ENCODE measurements around the gene RBM3.
"Not testable (repeated sequence)": the region's sequence is repeated elsewhere in the genome, so short reads cannot be mapped to it uniquely, and the experiment has no call there.

The RBM3 gene

DNA sequence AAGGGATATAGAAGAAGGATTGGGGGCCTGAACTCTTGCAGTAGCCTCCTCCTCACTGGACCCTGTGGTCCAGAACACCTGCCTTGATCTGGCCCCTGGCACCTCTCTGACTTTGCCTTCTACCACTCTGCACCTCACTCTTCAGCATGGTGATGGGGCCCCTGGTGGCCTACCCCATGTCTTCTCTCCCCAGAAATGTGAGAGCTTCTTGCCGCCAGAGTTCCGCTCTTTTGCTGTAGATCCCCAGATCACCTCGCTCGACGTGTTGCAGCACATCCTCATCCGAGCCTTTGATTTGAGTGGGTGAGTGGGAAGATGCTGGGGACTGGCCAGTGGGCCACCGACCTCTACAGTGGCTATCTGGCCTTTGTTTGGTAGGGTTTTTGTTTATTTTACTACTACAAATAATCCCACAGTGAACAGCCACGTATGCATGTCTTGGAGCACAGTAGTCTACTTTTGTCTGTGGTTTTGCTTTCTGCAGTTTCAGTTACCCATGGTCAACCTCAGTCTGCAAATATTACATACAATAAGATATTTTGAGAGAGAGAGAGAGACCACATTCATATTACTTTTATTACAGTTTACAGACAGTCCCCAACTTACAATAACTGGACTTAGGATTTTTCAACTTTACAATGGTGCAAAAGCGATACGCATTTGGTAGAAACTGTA lies 33.0 kb upstream of the RBM3 start:
- Histone ChIP-seq H3K4me3 (ENCODE audit: low read length) (peak overlapping the region; percentile 88), H3K9ac (ENCODE audit: low read length) (no peak overlapping the region), H3K9me3 (ENCODE audit: control insufficient read depth, low read length) (no peaks in the 10 kb centered on the region), H3K36me3 (ENCODE audit: control insufficient read depth, insufficient read depth, low read length, severe bottlenecking) (peaks cover 16% of the 10 kb centered on the region), H3K4me1 (ENCODE audit: control insufficient read depth, insufficient read depth, low read length) (peaks cover 16% of the 10 kb centered on the region), H3K27me3 (replicated peaks; ENCODE audit: control insufficient read depth, insufficient read depth, low read length) (no peaks in the 10 kb centered on the region)
- no peak for DNase-seq (ENCODE audit: low read depth)

- H3K27me3 ChIP-seq (replicated peaks; ENCODE audit: control insufficient read depth, insufficient read depth, low read length): no peaks in the 10 kb centered on the region
- H3K9me3 ChIP-seq (ENCODE audit: control insufficient read depth, low read length): no peaks in the 10 kb centered on the region
- H3K4me3 ChIP-seq (ENCODE audit: low read length): no peak overlapping the region
- DNase-seq (ENCODE audit: low read depth): no peak
- H3K36me3 ChIP-seq (ENCODE audit: control insufficient read depth, insufficient read depth, low read length, severe bottlenecking): peaks cover 17% of the 10 kb centered on the region
- H3K4me1 ChIP-seq (ENCODE audit: control insufficient read depth, insufficient read depth, low read length): no peaks in the 10 kb centered on the region
- H3K9ac ChIP-seq (ENCODE audit: low read length): no peak overlapping the region
These were observed 25.4 kb upstream of the RBM3 start for GRCh38 chrX:48548871-48549270.

DNA sequence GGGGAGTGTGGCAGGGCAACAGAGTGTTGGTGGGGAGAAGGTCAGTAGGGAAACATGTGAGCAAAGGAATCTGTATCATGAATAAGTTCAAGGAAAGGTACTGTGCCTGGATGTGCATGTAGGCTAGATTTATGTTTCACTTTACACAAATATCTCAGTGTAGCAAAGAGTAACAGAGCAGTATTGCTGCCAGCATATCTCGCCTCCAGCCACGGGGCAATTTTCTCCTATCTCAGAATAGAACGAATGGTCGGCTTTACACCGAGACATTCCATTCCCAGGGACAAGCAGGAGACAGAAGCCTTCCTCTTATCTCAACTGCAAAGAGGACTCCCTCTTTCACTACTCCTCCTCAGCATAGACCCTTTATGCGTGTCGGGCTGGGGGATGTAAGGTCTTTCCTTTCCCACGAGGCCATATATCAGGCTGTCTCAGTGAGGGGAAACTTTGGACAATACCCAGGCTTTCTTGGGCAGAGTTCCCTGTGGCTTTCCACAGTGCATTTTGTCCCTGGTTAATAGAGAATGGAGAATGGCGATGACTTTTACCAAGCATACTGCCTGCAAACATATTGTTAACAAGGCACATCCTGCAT lies 18.5 kb upstream of the RBM3 start:
- peaks cover 15% of the 10 kb centered on the region for H3K36me3 ChIP-seq (ENCODE audit: control insufficient read depth, insufficient read depth, low read length, severe bottlenecking)
- DNase-seq (ENCODE audit: low read depth); H3K27me3 ChIP-seq (replicated peaks; ENCODE audit: control insufficient read depth, insufficient read depth, low read length); H3K9me3 ChIP-seq (ENCODE audit: control insufficient read depth, low read length); H3K4me1 ChIP-seq (ENCODE audit: control insufficient read depth, insufficient read depth, low read length); H3K9ac ChIP-seq (ENCODE audit: low read length); H3K4me3 ChIP-seq (ENCODE audit: low read length): not testable (repeated sequence)

- Histone ChIP-seq H3K9me3 (ENCODE audit: control insufficient read depth, low read length) (no peaks in the 10 kb centered on the region), H3K4me3 (ENCODE audit: low read length) (no peak overlapping the region), H3K36me3 (ENCODE audit: control insufficient read depth, insufficient read depth, low read length, severe bottlenecking) (peaks cover 28% of the 10 kb centered on the region), H3K4me1 (ENCODE audit: control insufficient read depth, insufficient read depth, low read length) (peaks cover 16% of the 10 kb centered on the region), H3K9ac (ENCODE audit: low read length) (no peak overlapping the region), H3K27me3 (replicated peaks; ENCODE audit: control insufficient read depth, insufficient read depth, low read length) (no peaks in the 10 kb centered on the region)
- peak; percentile 51 for DNase-seq (ENCODE audit: low read depth)
These were observed 16.0 kb upstream of the RBM3 start for GRCh38 chrX:48558271-48558670.

DNA sequence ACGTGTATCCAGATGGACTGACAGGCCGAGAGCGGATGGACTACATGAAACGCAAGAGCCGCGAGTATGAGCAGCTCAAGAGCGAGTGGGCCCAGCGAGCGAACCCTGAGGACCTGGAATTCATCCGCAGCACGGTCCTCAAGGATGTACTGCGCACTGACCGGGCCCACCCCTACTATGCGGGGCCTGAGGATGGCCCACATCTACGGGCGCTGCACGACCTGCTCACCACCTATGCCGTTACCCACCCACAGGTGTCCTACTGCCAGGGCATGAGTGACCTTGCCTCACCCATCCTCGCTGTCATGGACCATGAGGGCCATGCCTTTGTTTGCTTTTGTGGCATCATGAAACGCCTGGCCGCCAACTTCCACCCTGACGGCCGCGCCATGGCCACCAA lies 14.6 kb upstream of the RBM3 start:
- Histone ChIP-seq H3K27me3 (replicated peaks; ENCODE audit: control insufficient read depth, insufficient read depth, low read length) (no peaks in the 10 kb centered on the region), H3K9me3 (ENCODE audit: control insufficient read depth, low read length) (no peaks in the 10 kb centered on the region), H3K36me3 (ENCODE audit: control insufficient read depth, insufficient read depth, low read length, severe bottlenecking) (peaks cover 28% of the 10 kb centered on the region), H3K9ac (ENCODE audit: low read length) (no peak overlapping the region), H3K4me1 (ENCODE audit: control insufficient read depth, insufficient read depth, low read length) (peaks cover 19% of the 10 kb centered on the region), H3K4me3 (ENCODE audit: low read length) (no peak overlapping the region)
- DNase-seq (ENCODE audit: low read depth): no peak

DNA sequence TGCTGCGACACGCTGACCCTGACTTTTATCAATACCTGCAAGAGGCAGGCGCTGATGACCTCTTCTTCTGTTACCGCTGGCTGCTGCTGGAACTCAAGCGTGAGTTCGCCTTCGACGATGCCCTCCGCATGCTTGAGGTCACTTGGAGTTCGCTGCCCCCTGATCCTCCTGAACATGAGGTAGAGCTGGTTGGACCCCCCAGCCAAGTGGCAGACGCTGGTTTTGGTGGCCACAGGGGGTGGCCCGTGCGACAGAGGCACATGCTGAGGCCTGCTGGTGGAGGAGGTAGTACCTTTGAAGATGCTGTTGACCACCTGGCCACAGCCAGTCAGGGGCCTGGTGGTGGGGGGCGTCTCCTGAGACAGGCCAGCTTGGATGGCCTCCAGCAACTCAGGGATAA lies 14.2 kb upstream of the RBM3 start:
- DNase-seq (ENCODE audit: low read depth): no peak
- Histone ChIP-seq H3K4me3 (ENCODE audit: low read length) (no peak overlapping the region), H3K9ac (ENCODE audit: low read length) (no peak overlapping the region), H3K36me3 (ENCODE audit: control insufficient read depth, insufficient read depth, low read length, severe bottlenecking) (peaks cover 28% of the 10 kb centered on the region), H3K9me3 (ENCODE audit: control insufficient read depth, low read length) (no peaks in the 10 kb centered on the region), H3K4me1 (ENCODE audit: control insufficient read depth, insufficient read depth, low read length) (peaks cover 19% of the 10 kb centered on the region), H3K27me3 (replicated peaks; ENCODE audit: control insufficient read depth, insufficient read depth, low read length) (no peaks in the 10 kb centered on the region)

DNA sequence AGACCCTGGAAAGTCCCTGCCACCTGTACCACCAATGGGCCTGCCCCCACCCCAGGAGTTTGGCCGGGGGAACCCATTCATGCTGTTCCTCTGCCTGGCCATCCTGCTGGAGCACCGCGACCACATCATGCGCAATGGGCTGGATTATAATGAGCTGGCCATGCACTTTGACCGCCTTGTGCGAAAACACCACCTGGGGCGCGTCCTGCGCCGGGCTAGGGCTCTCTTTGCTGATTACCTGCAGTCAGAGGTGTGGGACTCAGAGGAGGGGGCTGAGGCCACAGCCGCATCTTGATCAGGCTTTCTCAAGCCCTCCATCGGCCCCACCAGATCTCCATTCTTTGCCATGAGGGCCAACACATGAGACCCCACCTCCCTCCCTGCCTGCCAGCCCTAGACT lies 13.6 kb upstream of the RBM3 start:
- Histone ChIP-seq H3K4me3 (ENCODE audit: low read length) (no peak overlapping the region), H3K4me1 (ENCODE audit: control insufficient read depth, insufficient read depth, low read length) (peaks cover 19% of the 10 kb centered on the region), H3K9me3 (ENCODE audit: control insufficient read depth, low read length) (no peaks in the 10 kb centered on the region), H3K36me3 (ENCODE audit: control insufficient read depth, insufficient read depth, low read length, severe bottlenecking) (peaks cover 28% of the 10 kb centered on the region), H3K9ac (ENCODE audit: low read length) (no peak overlapping the region), H3K27me3 (replicated peaks; ENCODE audit: control insufficient read depth, insufficient read depth, low read length) (no peaks in the 10 kb centered on the region)
- DNase-seq (ENCODE audit: low read depth): no peak

- Histone ChIP-seq H3K27me3 (replicated peaks; ENCODE audit: control insufficient read depth, insufficient read depth, low read length) (no peaks in the 10 kb centered on the region), H3K4me1 (ENCODE audit: control insufficient read depth, insufficient read depth, low read length) (no peaks in the 10 kb centered on the region), H3K9me3 (ENCODE audit: control insufficient read depth, low read length) (no peaks in the 10 kb centered on the region), H3K36me3 (ENCODE audit: control insufficient read depth, insufficient read depth, low read length, severe bottlenecking) (no peaks in the 10 kb centered on the region), H3K9ac (ENCODE audit: low read length) (no peak overlapping the region), H3K4me3 (ENCODE audit: low read length) (no peak overlapping the region)
- DNase-seq (ENCODE audit: low read depth): no peak
These were observed 4.3 kb upstream of the RBM3 start for GRCh38 chrX:48569958-48570357.

GRCh38 chrX:48573690-48574269 lies 504 bp upstream of the RBM3 start:
- peaks cover 36% of the 10 kb centered on the region for H3K36me3 ChIP-seq (ENCODE audit: control insufficient read depth, insufficient read depth, low read length, severe bottlenecking)
- peak overlapping the region; percentile 89 for H3K4me3 ChIP-seq (ENCODE audit: low read length)
- no peak for DNase-seq (ENCODE audit: low read depth)

DNA sequence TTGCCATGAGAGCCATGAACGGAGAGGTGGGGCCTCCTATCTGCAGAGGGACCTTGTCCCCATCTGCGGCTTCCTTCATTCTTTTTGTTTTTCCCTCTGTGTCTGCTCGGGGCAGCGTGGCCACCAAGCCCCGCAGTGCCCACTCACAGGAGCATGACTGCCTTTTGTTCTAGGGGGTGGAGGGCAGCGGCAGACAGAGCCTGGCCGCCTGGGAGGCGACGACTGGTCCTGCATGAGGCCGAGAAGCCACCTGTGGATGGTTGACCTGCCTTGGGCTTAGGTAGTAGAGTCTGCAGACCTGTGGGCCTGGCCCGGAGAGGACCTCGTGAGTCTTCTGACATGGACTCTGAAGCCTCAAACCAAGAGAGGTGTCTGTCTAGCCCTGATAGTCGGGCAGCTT lies 1.4 kb downstream of the RBM3 start:
- Histone ChIP-seq H3K9ac (ENCODE audit: low read length) (peak overlapping the region; percentile 100), H3K4me1 (ENCODE audit: control insufficient read depth, insufficient read depth, low read length) (peaks cover 16% of the 10 kb centered on the region), H3K36me3 (ENCODE audit: control insufficient read depth, insufficient read depth, low read length, severe bottlenecking) (peaks cover 43% of the 10 kb centered on the region), H3K27me3 (replicated peaks; ENCODE audit: control insufficient read depth, insufficient read depth, low read length) (no peaks in the 10 kb centered on the region), H3K9me3 (ENCODE audit: control insufficient read depth, low read length) (no peaks in the 10 kb centered on the region), H3K4me3 (ENCODE audit: low read length) (peak overlapping the region; percentile 89)
- DNase-seq (ENCODE audit: low read depth): no peak

More at GRCh38 chrX:48573690-48574269, 504 bp upstream of the RBM3 start:
- Histone ChIP-seq H3K9me3 (ENCODE audit: control insufficient read depth, low read length) (no peaks in the 10 kb centered on the region), H3K27me3 (replicated peaks; ENCODE audit: control insufficient read depth, insufficient read depth, low read length) (no peaks in the 10 kb centered on the region), H3K9ac (ENCODE audit: low read length) (peak overlapping the region; percentile 100), H3K4me1 (ENCODE audit: control insufficient read depth, insufficient read depth, low read length) (peaks cover 16% of the 10 kb centered on the region)

DNA sequence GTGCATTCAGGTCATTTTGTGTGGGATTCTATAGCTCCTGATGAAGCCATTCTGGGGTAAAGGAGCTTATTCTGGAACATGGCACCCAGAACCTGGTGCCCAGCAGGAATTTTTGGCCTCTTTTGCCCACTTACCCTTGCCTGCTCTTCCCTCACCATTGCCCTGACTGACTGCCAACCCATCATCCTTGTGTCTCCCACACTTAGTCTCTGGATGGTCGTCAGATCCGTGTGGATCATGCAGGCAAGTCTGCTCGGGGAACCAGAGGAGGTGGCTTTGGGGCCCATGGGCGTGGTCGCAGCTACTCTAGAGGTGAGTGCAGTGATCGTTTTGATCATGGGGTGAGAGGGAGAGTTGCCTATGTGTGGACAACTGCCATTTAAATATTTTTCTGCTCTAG lies 1.8 kb downstream of the RBM3 start:
- Histone ChIP-seq H3K4me3 (ENCODE audit: low read length) (peak overlapping the region; percentile 89), H3K9ac (ENCODE audit: low read length) (peak overlapping the region; percentile 100), H3K4me1 (ENCODE audit: control insufficient read depth, insufficient read depth, low read length) (peaks cover 16% of the 10 kb centered on the region), H3K36me3 (ENCODE audit: control insufficient read depth, insufficient read depth, low read length, severe bottlenecking) (peaks cover 43% of the 10 kb centered on the region), H3K27me3 (replicated peaks; ENCODE audit: control insufficient read depth, insufficient read depth, low read length) (no peaks in the 10 kb centered on the region), H3K9me3 (ENCODE audit: control insufficient read depth, low read length) (no peaks in the 10 kb centered on the region)
- DNase-seq (ENCODE audit: low read depth): no peak
